Stimulated activated CD4-positive, alpha-beta T cell treated with anti-CD3 and anti-CD28 coated beads, Interleukin-1b, Interleukin-23, amount 100 ng/mL, for 24 hours (primary cell): Measurements from ENCODE around the gene TRIM5.

Source experiments
- DNase-seq, 4 experiments: peaks; one replicate each; pipeline ENCODE4 v3.0.0-alpha.2; 2020; ENCODE audit warnings: low read depth in 4 of 4, low spot score in 1 of 4

TRIM5 gene

GRCh38 chr11:5625281-5625680, 59.6 kb downstream of the TRIM5 start:
- DNase-seq: no peak

GRCh38 chr11:5624489-5625279, 60.2 kb downstream of the TRIM5 start, which contains the start of gene TRIM34:
TRIM34 (plus strand) TSS chr11:5625001; CDS start chr11:5632332, 7,331 bp downstream.
- peak in 3 of 4 experiments; percentile 19 to 34 (median 21) for DNase-seq

GRCh38 chr11:5622802-5623201, 62.1 kb downstream of the TRIM5 start:
- DNase-seq: no peak

- no peak for DNase-seq
Observed at GRCh38 chr11:5621580-5621979, 63.3 kb downstream of the TRIM5 start.

GRCh38 chr11:5620651-5621521, 64.0 kb downstream of the TRIM5 start:
- DNase-seq: no peak

GRCh38 chr11:5618807-5619206, 66.1 kb downstream of the TRIM5 start:
- DNase-seq: no peak
